Omental fat pad (tissue), 4 donors: ENCODE results near the gene MYOM1. TPM values are rescaled to one million over a fixed set of nuclear protein-coding genes. Genes with fewer than 3 reads are reported as not detected.

Experiments
- ATAC-seq: fragments of 150-250 bp; one replicate; pipeline ENCODE4 v1.9.1; 2016; ENCODE audit warnings: mild to moderate bottlenecking, moderate library complexity; ENCODE audit not compliant: low FRiP score
- DNase-seq: peaks from one replicate; pipeline ENCODE4 v3.0.0-alpha.2; 2019; ENCODE audit warnings: low spot score
- total RNA-seq, 4 donors: library from RNA; depleted of rRNA; stranded (reverse); fragments of >200 nt; gene quantifications; one replicate each; pipeline ENCODE4 v1.1.0, GENCODE V29; 2016
- TF ChIP-seq, protein P1 (sequence below), 3 donors: fragments of 450-650 bp; IDR thresholded peaks; one replicate each; pipeline ENCODE4 v1.5.1; 2016 to 2017; ENCODE audit warnings: antibody characterized with exemption in 3 of 3, mild to moderate bottlenecking in 3 of 3, moderate library complexity in 2 of 3

Gene MYOM1
- total RNA-seq, 4 donors from 2014 or later: 2.6 to 8.5 (median 2.9) TPM

DNA sequence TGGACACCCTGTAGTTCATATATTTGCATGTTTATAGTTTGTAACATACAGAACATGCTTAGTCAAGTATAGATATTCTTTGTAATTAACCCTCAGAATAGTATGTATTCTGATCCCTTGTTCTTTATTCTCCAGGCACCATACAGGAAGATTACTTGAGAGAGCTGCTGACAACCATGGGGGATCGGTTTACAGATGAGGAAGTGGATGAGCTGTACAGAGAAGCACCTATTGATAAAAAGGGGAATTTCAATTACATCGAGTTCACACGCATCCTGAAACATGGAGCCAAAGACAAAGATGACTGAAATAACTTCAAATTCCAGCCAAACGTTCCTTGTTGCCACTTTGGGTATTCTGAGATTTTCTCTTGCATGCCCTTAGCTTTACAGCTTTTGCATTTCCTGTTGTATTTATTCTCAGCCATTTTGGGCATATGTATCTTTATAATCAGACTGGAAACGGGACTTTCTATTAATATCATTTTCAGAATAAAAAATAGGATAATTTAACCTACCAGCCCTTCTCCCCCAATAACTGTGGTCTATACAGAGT is 35.9 kb upstream of the MYOM1 start:
- TF ChIP-seq, protein P1, sequence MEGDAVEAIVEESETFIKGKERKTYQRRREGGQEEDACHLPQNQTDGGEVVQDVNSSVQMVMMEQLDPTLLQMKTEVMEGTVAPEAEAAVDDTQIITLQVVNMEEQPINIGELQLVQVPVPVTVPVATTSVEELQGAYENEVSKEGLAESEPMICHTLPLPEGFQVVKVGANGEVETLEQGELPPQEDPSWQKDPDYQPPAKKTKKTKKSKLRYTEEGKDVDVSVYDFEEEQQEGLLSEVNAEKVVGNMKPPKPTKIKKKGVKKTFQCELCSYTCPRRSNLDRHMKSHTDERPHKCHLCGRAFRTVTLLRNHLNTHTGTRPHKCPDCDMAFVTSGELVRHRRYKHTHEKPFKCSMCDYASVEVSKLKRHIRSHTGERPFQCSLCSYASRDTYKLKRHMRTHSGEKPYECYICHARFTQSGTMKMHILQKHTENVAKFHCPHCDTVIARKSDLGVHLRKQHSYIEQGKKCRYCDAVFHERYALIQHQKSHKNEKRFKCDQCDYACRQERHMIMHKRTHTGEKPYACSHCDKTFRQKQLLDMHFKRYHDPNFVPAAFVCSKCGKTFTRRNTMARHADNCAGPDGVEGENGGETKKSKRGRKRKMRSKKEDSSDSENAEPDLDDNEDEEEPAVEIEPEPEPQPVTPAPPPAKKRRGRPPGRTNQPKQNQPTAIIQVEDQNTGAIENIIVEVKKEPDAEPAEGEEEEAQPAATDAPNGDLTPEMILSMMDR (IDR thresholded peaks at IDR 0.05): no peak
- no peak for DNase-seq
- no peak for ATAC-seq

DNA sequence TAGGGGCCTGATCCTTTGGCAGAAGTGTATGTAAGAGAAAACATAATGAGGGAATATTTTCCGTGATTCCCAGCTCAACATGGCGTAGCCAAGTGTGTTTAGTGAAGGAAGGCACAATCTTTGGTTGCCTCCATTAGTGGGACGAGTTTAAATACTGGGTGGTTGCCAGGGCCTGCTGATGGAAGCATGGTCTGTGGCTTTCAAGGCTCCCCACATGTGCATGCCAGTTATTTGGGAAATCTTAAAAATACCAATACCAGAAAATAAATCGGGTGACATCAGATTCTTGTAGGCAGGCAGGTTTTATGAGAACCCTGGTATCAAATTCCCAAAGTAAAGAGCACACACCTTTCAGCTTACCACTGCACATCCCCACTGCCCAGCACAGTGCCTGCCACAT is 35.0 kb upstream of the MYOM1 start:
- DNase-seq (no peak), ATAC-seq (no peak)
- TF ChIP-seq, protein P1 (IDR thresholded peaks at IDR 0.05): no peak

DNA sequence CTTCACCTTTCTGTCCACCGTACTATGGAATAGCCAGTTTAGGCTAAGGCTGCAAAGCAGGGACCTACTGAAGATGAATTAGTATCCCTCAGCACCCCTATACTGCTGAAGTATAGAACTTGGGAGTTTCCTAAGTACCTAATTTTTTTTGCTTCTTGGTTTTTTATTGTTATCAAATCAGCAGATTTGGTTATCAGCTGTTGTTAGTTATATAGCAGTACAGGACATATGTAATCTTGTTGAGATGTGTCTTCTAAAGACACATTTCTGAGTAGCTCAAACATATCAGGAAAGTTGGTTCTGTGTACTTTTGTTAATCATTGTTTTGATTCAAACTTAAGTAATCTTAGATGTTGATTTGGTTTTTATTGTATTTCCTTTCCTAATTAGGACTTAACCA is 33.1 kb upstream of the MYOM1 start:
- no peak for ATAC-seq
- TF ChIP-seq, protein P1 (IDR thresholded peaks at IDR 0.05): no peak

DNA sequence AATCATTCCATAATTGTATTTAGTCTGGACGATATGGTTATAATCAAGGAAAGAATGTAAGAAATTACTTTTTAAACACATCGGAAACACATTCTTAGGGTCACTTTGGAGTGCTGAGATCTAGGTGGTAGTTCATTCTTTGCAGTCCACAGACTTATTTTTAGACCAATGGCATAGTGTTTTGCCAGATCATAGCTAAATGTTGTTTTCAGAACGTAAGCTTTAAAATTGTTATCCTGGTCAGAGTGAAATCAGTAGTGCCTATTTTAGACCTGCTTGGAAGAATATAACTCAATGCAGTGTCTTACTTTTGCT is 32.2 kb upstream of the MYOM1 start:
- ATAC-seq: no peak
- TF ChIP-seq, protein P1 (IDR thresholded peaks at IDR 0.05): no peak

More for the DNA sequence above, 33.1 kb upstream of the MYOM1 start:
- no peak for DNase-seq

DNA sequence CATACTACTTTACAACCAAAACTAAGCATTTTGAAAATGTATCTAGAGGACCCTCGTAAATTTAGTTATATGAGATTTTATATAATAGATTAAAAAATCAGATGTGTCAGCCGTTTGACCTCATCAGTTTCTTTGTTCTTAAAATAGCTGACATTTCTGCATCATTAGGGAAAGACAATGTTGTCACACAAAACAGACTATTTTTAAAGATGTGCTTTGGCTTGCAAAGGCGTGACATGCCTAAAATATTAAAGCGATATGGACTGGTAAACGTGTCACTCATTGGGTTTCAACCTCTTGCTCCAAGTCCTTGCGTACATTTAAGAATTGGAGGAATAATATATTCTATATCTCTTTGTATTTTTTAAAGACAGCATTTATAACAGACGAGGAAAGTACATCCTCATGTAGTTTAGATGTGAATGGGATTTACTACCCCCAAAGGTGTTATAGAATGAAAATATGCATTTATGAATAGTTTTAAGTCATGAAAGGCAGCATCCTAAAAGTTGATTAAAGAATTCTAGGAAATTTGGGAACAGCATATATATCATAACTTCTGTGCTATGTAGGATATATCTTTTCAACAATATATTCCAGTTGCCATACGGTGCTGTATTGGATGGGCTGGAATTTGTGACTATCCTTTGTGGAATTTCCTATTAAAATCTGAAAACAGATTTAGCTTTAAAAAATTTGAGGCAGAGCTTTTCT is 31.6 kb upstream of the MYOM1 start:
- TF ChIP-seq, protein P1 (IDR thresholded peaks at IDR 0.05): no peak
- DNase-seq (no peak), ATAC-seq (no peak)

More for the DNA sequence above, 32.2 kb upstream of the MYOM1 start:
- no peak for DNase-seq

DNA sequence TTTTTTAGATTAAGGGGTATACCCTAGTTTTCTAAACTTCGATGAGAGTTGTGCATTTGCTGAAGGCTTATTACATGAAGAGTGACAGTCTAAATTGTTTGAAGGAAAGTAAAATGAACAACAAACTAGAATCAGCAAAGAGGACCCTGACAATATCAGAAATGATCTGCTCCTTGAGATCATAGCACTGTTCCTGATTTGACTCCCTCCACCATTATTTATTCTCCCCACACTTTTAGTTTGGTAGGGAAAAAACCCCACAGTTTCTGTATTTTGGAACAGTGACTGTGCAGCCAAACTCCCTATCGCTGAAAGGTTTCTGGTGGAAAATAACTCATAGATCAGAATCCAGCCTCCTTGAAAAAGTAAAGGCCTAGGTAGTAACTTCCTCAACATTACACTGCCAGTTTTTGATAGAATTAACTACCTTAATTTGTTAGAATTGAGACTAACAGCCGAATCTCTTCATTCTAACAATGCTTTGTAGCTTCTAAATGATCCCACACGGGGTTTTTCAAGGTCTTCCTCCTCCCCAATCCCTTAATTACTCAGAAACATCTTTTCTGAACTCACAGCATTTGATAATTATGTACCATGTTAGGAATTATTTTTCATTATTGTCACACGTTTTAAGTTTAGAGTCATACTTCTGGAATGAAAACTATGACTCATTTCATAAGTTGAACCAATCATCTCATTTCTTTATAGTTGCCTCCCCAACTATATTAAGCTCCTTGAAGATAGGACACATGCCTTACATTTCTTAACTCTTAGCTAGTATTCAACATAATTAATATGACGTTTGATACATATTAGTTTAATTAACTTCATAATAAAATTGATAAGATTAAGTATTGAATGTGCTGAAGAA is 30.7 kb upstream of the MYOM1 start:
- TF ChIP-seq, protein P1 (IDR thresholded peaks at IDR 0.05): no peak
- ATAC-seq: no peak
- DNase-seq: no peak
